DMS79 treated with DMSO at 0.1 percent for 48 hours (cell line): ENCODE results near the gene PRDM15.

Experiments
- DNase-seq: peaks from one replicate; lab custom pipeline; 2025; lab: John Stamatoyannopoulos, UW

Gene PRDM15

DNA sequence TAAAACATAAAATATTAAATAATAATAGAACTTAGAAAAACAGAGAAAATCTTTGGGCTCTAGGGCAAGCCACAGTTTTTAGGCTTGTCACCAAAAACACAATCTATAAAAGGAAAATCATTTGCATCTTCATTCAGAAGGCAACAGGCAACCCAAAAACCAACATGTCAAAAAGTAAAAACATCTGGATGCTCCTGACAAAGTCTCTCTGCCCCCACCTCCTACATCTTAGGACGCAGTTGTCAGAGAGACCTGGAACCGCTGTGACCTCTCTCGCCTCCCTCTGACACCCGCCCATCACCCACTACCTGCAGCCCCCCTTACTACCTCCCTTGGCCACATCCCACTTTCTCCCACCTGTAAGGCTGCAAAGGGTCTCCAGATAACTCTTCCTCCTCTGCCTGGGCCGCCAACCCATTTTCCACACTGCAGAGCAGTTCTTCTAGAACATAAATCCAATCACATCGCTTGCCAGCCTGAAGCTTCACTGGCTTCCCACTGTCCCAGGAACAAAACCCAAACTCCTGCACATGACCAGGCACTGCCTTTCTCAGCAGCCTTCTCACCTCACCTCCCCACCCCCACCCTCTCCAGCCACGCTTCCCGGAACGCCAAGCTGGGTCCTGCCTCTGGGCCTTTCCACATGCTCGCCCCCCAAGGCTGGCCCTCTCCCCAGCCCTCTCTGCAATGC is 14.7 kb downstream of the PRDM15 start:
- no peak for DNase-seq

DNA sequence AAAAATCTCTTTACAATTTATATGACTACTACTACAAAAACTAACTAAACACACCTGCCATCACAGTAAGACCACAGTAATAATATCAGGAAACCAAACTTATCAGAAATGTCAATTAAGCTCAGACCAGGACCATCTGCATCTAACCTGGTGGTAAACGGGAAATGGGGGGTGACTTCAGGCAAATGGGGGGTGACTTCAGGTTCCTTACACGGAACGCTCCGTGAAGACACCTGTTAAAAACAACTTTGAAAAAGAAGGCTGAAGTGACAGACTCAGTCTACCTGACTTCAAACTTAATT is 15.8 kb downstream of the PRDM15 start:
- DNase-seq, result no peak

GRCh38 chr21:41861987-41862386 is 17.2 kb downstream of the PRDM15 start:
- DNase-seq, result no peak

DNA sequence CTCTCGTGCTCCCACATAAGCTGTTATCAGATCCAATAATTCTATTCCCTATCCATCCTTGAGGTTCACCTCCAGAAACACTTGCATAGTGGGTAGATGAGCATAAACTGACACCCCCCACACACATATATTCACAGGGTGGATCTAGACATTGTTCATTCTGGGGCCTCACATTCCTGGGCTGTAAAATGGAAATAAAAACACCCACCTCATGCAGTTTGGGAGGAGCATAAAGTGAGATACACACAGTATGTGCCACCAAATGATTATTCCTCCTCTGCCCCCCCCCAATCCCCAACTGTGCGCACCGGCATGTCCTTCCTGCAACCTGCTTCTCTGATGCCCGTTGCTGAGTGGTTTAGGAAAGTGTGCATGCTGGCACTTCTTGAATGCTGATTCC is 17.9 kb downstream of the PRDM15 start:
- no peak for DNase-seq

DNA sequence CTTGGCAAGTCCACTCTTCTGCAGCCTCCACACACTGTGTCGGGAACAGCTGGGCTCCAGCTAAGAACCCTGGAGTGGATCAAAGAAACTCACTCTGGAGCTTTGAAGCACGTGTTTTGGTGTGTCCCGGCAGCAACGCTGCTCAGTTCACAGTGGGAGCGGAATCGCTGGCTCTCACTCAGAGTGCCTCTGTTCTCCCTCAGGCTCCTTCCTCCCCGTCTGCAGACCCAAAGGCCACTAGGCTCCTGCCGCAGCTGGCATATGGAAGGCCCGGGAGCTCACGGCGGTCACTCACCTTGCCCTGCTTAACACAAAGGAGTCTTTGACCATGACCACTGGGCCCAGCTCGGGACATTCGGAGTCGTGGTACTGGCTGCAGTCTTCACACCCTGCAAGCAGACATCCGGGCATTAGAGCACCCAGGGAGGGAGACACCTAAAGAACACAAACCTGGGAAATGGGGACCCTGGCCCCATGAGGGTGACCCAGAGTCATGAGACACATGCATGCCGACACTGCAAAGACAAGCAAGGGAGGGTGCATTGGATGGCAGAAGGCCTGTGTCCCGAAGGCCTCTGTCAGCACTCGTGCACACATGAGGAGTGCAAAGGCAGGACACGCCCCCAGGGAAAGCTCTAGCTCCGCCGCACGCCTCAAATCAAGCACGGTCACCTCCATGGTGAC is 19.7 kb downstream of the PRDM15 start:
- DNase-seq, result no peak

DNA sequence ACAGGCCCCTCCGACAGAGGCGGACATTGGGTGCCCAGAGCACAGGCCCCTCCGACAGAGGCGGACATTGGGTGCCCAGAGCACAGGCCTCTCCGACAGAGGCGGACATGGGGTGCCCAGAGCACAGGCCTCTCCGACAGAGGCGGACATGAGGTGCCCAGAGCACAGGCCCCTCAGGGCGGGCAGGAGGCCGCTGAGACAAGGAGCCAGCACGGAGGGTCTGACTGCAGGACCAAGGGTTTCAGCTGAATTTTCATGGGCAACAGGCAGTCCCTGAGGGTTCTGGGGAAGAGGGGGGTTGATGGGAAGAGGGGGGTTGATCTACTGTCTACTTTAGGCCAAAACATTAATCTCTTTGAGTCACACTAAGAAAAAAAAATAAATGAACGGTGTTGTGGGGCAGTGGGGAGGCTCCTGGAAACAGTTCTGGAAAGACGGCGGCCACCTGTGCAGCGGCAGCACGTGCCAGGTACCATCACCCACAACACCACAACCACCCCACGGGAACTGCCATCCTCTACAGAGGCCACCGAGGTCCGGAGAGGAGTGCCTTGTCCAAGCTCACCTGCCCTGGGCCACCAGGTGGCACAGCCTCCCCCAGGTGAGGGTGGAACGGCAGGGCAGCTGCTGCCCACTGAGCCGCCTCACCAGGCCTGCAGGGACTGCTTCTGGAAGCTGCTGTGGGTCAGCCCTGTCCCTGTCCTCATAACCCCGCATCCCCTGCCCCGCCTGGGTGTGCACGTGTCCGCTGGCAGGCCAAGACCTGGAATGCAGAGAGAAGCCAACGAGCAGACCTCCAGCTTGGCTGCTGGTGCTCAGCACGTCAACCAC is 20.5 kb downstream of the PRDM15 start:
- no peak for DNase-seq

GRCh38 chr21:41857771-41858300 is 21.3 kb downstream of the PRDM15 start:
- DNase-seq, result no peak

DNA sequence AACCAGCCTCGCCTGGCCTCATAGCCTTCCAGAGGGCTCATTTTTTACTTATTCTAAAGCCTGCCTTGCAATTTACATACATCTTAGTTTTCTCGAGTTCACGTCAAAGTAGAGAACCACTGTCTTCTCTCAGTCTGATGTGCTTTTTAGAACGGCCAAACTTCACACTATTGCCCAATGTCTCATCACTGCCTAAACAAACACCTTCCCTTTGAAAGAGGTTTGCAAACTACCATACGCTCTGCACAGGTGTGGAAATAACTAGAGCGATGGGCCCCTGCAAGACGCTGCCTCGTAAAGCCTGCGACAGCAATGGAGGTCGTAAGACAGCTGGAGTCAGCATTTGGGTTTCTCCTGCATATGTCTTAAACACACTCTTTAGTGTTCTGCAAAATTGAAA is 22.6 kb downstream of the PRDM15 start:
- no peak for DNase-seq

- DNase-seq, result no peak
Observed at GRCh38 chr21:41854426-41854995, 24.6 kb downstream of the PRDM15 start.

DNA sequence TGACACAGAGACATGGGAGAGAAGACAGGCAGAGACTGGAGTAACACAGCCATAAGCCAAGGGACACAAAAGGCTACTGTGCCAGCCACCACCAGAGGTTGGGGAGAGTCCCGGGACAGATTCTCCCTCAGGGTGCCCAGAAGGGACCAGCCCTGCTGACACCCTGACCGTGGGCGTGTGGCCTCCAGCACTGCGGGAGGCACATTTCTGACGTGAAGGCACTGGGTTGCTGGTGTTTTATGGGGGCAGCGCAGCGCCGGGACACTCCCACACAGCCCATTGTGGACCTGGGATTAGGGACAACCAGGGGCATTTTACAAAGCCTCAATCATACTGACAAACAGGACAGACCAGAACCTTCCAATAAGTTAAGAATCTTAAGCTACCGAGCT is 26.2 kb downstream of the PRDM15 start:
- DNase-seq, result no peak

DNA sequence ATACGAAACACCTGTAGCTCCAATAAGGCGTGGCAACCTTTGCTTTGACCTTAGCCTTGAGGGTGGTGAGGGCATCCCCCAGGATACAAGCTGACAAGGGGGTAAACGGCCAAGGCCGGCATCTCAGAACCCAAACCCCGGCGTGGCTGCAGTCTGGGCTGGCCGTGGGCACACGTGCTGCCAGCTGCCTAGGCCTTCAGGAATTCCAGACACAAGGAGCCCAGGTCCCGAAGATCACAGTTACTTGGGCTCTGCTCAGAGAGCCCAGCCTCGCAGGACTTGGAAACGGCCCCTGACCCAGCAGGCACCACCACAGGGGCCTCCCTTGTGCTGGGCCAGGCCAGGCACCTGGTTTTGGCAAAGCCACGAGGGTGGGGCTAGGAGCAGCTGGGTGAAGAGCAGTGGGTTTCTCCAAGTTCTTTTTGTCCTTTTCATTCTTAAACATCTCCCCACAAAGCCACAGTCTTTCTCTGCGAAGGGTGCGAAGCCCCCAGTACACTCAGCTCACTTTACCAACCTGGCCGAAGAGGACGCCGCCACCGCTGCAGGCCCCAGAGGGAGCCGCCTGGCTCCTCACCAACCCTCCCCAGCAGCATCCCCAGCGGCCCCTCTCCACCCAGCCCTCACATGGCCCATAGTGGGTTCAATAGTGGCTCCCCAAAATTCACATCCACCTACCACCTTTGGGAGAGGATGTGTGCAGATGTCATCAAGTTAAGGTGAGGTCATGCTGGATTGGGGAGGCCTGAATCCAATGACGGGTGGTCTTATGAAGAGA is 26.8 kb downstream of the PRDM15 start:
- no peak for DNase-seq

- peak; percentile 89 for DNase-seq
Observed at GRCh38 chr21:41851090-41851790, 27.9 kb downstream of the PRDM15 start.

DNA sequence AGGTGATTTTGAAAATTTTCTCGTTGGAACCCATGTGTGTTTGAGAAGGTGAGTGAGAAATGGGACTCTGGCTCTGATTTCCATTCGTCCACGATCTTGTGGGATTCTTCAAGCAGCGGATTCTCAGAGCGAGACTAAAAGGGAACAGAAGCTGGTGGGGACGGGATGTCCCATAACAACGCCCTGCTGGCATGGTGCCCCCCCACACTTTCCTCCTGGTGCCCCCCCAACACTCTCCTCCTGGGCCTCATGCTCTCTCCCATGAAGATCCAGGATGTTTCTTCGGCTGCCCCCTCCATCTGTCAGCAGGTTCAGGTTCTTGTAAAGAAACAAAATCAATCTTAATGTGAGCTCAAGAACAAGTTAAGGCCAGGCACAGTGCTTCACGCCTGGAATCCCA is 29.1 kb downstream of the PRDM15 start:
- no peak for DNase-seq

DNA sequence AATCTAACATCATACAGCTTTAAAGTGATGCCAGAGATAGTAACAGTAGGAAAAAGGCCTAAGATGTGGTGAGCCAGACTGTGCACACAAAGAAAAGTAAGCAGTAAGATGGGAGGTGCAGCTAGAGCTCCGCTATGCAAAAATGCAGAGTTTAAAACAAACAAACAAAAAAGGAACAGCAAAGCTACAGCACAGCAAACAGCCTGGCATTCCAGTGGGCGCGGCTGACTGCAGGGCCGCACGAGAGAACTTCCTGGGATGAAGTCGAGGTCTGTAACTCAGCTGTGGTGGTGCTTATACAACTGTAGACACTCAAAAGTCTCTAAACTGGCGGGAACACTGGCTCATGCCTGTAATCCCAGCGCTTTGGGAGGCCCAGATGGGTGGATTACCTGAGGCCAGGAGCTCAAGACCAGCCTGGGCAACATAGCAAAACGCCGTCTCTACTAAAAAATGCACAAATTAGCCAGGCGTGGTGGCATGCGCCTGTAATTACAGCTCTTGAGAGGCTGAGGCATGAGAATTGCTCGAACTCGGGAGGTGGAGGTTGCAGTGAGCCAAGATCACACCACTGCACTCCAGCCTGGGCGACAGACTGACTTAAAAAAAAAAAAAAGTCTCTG is 30.1 kb downstream of the PRDM15 start:
- no peak for DNase-seq

GRCh38 chr21:41848533-41848932 is 30.6 kb downstream of the PRDM15 start:
- DNase-seq, result no peak

DNA sequence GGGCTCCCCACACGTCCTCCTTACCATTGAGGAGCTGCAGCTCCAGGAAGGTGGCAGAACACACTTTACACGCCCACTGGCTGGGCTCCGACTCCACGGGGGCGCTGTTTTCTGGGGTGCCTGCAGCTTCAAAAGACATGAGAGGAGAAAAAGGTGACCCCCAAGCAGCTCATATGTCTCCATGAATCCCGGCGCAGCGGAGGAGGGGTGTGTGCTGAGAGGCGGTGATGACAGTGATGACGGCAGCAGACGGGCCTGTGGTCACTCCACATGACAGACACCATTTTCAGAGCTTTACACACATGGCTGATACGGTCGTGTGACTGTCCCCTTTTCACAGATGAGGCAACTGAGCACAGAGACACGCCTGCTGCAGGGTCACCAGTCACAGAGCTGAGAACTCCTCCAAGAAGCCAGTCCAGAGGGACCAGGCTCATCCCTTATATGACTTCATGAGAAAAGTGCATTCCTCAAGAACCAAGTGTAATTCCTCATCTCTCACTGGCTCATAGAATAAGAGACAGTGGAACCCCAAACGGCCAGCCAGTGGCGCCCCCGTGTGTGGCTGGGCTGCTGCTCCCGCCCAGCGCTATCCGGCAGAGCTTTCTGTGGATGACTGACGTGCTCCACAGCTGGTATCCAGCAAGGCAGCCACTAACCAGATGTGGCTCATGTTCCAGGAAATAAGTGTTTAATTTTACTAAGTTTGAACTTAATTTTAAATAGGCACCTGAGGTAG is 31.9 kb downstream of the PRDM15 start:
- DNase-seq, result no peak

DNA sequence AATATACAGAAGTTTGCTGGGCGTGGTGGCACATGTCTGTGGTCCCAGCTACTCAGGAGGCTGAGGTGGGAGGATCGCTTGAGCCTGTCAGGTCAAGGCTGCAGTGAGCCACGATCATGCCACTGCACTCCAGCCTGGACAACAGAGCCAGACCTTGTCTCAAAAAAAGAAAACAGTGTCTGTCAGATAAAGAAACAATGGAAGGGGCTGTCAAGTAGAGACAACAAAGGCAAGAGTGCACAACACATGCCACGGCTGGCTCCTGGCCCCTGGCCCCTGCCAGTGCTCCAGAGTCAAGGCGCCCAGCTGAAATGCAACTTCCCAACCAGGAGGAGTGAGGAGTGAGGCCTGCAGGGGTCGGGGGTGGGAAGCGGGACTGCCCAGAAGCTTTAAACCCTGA is 32.6 kb downstream of the PRDM15 start:
- no peak for DNase-seq

- no peak for DNase-seq
Observed at GRCh38 chr21:41846033-41846317, 33.2 kb downstream of the PRDM15 start.

GRCh38 chr21:41845310-41846032 is 33.7 kb downstream of the PRDM15 start:
- DNase-seq, result no peak

- no peak for DNase-seq
Observed at GRCh38 chr21:41843584-41843983, 35.6 kb downstream of the PRDM15 start.
